GM18951 (cell line): ENCODE data around the gene BMP7.

Experiments used
- POLR2A ChIP-seq: IDR thresholded peaks from 4 replicates; pipeline ENCODE4 v1.6.1; 2011; ENCODE audit warnings: mild to moderate bottlenecking; ENCODE audit not compliant: insufficient read length, insufficient read depth; ENCODE audit errors: extremely low read depth
- in situ Hi-C: fragments of 300-500 bp; cut with MboI; formaldehyde crosslinking; loops from one replicate; pipeline ENCODE4 v1.12.0; 2022; ENCODE audit warnings: low sequenced_read_pairs, mixed read lengths, inconsistent platforms; ENCODE audit not compliant: unreplicated experiment

Gene BMP7

DNA sequence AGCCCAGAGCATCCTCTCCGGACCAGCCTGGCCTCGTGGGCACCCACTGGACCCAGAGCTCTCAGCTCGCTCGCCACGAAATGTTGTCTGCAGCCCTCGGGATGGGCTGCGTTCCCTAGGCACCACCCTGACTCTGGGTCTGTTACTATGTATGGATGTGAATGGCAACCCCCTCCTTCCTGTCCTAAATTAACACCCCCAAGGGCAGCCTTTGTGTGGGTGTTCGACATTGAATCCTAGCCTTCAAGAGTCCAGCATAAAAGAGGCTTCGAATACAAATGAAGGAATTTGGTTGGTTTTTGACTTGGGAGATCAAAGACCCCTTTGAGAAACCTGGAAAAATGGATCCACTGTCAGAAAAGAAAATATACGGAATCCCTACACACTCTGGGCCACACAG is 86.1 kb downstream of the BMP7 start:
- TF ChIP-seq POLR2A, result no peak
- in situ Hi-C loops, result no loop called here

DNA sequence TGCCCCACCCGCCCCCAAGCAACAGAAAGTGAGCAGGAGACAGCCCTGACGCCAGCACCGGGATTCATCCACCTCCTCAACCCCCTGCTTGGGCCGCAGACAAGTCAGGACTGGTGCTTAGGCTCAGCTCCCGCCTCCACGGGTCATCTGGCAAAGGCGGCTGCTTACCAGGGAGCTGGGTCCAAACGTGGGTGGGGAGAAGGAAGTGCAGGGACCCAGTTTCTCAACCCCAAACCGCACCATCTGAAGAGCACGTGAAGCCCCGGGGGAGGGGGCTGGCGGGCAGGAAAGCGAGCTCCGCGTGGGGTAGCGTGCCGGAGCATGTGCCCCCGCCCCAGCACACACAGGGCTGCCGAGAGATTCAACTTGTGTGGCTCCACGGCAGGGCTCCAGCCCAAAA is 87.2 kb downstream of the BMP7 start:
- in situ Hi-C loops, result no loop called here
- no peak for TF ChIP-seq POLR2A

DNA sequence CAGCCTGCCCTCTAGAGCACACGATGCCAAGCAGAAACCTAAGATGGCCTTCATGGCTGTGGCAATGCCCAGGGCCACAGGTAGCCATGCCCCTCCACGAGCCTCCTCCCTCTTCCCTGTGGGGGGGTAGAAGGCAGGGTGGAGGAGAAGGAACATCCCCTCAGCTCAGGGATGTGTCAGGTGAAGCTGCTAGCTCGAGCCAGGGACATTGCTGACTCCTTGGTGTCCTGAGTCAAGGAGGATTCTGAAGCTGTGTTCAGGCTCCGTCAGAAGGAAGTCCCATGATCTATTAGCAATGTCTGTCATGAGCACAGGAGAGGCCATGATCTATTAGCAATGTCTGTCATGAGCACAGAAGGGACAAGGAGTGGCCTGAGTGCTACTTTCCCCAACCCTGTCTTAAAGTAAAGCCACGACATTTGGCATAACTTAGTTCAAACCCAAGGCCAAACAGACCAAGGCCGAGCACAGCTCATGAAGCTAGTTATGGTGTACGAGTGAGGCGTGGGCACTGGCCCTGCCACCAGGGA is 87.8 kb downstream of the BMP7 start:
- no peak for TF ChIP-seq POLR2A
- in situ Hi-C loops, result no loop called here

DNA sequence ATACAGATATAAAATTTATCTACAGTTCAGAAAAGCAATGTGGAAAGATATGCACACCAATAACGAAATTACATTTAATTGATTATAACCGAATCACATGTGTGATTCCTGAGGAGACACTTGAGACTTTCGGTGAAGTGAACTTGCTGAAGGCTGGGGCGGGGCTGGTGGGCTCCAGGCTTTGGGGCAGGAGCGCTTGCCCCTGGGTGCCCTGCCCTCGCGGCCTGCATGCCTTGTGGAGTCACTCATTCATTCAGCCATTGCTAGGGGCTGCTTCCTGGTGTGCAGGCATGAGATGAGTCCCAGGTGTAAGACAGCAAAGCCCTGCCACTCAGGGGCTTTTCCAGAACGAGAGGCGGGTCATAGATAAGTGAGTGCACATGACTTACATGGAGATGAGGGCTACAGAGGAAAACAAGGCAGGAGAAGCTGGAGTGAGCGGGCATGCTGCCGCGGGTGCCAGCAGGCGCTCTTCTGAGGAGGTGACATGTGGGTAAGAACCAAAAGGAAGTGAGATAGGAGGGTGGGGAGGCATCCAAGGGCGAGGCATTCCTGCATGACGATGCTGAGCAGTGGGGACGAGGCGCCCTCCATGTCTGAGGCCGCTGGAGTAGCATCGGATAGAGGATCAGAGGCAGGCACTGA is 88.7 kb downstream of the BMP7 start:
- in situ Hi-C loops, result no loop called here
- TF ChIP-seq POLR2A, result no peak

DNA sequence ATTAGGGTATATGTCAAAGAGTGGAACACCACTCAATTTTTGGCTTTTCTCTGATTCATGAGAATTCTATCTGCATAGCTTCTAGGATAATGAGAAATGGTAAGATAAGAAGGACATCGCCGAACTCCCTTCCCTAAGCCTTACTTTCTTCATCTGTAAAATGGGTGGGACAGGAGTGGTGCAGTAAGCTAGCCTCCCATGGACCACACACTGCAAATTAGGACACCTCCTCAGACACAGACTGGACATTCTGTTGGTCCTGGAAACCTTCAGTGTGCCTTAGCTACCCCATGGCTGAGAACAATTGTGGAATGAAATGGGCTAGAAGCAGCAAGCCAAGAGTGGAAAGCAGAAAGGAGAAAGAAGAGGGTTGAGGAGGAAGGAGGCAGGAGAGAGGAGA is 89.6 kb downstream of the BMP7 start:
- in situ Hi-C loops, result no loop called here
- TF ChIP-seq POLR2A, result no peak

DNA sequence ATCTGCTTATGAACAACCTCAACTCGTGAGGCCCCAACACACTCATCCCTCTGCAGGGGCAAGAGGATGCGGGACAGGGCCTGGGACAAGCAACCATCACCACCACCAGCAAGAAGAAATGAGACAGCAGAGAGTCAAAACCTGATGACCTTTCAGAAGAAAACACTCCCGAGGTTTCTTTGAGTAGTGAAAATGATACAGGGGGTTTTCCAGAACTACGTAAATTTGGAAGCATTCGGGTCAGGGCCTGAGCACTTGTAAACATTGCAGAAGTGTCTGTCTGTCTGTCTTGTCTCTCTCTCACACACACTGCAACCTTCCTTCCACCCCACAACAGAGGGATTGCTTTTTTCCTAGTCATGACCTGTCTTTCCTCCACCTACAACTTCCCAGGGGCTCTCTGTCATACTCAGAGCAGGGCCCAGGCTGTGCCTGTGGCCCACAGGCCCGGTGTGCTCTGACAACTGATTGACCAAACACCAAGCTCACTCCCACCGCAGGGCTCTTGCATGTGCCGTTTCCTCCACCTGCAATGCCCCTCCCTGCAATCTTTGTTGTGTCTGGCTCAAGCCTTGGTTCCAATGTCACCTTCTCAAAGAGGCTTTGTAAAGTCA is 90.9 kb downstream of the BMP7 start:
- TF ChIP-seq POLR2A, result no peak
- in situ Hi-C loops, result no loop called here

DNA sequence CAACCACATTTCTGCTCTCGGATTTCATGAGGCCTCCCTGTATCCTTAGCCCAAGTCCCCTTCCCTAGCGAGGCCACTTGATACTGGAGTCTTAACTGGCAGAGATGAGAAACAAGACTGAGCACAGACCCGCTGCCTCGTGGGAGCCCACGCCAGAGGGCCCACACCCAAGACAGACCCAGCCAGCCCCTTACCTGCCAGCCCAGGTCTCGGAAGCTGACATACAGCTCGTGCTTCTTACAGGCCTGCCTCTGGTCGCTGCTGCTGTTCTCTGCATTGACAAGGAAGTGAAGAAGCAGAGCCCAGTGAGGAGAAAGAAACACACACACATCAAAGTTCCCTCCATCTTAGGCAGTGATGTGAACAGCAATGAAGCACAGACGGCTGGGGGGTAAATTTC is 91.7 kb downstream of the BMP7 start:
- in situ Hi-C loops, result no loop called here
- TF ChIP-seq POLR2A, result no peak

DNA sequence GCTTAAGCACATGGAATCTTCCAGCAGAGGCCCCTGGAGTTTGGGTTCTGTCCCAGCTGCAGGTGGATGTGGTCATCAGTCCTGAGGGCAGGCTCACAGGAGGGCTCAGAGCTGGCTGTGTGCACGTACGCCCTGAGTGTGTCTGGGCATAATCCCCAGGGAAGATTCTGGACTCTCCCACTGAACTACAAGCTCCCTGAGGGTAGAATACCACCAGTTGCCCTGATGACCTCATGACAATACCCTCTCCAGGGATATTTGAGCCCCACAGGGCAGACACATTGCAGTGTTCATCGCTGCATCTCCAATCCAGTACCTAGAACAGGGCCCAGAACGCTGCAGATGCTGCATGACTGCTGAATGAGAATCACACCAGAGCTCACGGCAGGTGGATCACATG is 92.5 kb downstream of the BMP7 start:
- in situ Hi-C loops, result no loop called here
- TF ChIP-seq POLR2A, result no peak

DNA sequence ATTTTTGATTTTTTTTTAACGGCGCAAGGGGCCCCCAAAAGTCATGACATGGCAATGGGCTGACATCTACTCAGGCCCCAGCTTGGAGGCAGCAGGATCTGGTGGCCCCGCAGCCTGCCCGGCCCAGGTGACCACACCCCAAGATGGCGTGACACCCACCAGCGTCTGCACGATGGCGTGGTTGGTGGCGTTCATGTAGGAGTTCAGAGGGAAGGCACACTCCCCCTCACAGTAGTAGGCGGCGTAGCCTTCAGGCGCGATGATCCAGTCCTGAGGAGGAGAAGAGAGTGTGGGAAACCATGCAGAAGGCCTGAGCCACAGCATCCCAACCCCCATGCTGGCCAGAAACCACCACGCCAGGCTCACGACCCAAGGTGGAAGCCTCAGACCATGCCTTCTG is 93.4 kb downstream of the BMP7 start:
- in situ Hi-C loops, result no loop called here

DNA sequence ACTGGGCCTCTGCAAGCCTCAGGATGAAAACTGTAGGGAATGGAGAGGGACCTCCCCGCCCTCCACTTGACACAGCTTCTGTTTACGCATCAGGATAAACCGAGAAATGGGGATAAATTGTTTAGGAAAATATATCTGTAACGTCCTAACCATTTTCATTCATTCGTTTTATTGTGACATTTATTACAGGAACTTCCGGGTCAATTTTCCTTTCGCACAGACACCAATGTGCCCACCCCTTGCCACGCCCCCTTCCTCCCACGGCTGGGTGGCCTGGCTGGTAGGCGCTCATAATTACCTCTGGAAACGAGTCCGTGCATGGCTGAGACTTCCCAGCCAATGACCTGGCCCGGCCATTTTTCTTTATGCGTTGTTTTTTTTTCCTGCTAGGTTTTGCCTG is 96.1 kb downstream of the BMP7 start:
- no peak for TF ChIP-seq POLR2A
- in situ Hi-C loops, result no loop called here

More for the DNA sequence above, 93.4 kb downstream of the BMP7 start:
- TF ChIP-seq POLR2A, result no peak

DNA sequence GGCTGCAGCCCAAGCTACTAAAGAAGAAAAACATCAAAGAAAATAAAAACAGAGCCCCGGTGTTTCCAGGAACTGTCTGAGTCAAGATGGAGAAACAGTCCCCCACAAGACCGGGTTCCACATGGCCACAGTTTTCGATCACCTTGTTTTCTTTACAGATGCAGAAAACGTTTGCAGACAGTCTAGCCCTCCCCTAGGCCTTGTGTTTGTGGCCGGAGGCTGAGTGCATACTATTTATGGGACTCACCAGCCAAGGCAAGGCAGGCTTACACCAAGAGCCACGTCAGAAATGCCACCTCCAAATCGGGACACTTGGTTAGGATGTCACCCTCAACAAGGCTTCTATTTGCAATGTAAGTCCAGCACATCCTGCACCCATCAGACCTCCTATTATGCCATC is 97.3 kb downstream of the BMP7 start:
- no peak for TF ChIP-seq POLR2A
- in situ Hi-C loops, result no loop called here

DNA sequence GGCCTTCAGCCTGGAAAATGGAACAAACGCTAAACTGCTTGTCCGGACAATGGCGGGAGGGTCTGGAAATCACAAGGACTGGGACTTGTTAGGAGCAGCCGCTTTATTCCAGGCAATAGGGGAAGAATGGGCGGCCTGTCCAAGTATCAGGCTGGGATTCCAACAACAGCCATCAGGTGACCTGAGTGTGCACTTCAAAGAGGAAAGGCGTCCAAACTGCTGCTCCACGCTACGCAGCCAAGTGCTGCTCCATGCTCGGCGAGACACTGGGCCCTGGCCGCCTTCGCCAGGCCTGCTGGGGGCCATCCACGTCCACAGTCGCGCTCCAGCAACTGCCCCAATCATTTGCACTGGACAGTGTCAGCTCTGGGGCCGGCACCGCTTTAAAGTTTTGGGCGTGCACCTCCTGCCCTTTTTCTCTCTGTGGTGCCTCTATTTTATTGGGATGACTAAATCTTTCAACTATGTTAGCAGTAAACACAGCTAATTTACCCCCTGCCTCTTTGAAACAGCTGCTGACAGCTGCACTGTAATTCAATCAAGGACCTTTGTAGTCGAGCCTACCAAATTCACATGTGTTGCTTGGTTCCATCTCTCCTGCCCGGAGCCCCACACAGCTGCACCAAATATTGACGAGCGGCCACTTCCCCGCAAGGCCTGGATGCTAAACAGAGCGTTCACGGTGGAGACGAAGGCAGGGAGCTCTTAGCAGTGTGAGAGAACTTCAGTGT is 98.3 kb downstream of the BMP7 start:
- no peak for TF ChIP-seq POLR2A
- in situ Hi-C loops, result no loop called here

DNA sequence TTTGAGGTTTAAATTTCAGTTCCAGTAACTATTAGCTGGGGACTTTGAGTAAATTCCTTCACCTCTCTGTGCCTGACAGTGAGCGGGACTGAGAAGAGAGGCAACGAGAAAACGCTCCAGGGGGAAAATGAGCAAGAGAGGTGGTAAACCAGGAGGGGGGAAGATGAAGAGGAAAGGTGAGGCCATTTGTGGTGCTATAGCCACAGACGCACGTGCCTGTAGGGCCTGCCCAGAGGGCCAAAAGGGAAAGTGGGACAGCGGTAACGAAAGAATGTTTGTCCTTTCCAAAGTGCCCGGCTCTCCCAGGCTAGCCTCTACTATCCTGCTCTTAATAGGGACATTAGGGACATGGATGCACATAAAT is 99.2 kb downstream of the BMP7 start:
- no peak for TF ChIP-seq POLR2A
- in situ Hi-C loops, result no loop called here
